Kidney glomerular epithelial cell (primary cell): ENCODE data around the gene ADAM8.
"Not testable (repeated sequence)": the region's sequence is repeated elsewhere in the genome, so short reads cannot be mapped to it uniquely, and the experiment has no call there.

Experiments used
- DNase-seq: peaks from one replicate; lab custom pipeline; 2025; lab: John Stamatoyannopoulos, UW

The ADAM8 gene

DNA sequence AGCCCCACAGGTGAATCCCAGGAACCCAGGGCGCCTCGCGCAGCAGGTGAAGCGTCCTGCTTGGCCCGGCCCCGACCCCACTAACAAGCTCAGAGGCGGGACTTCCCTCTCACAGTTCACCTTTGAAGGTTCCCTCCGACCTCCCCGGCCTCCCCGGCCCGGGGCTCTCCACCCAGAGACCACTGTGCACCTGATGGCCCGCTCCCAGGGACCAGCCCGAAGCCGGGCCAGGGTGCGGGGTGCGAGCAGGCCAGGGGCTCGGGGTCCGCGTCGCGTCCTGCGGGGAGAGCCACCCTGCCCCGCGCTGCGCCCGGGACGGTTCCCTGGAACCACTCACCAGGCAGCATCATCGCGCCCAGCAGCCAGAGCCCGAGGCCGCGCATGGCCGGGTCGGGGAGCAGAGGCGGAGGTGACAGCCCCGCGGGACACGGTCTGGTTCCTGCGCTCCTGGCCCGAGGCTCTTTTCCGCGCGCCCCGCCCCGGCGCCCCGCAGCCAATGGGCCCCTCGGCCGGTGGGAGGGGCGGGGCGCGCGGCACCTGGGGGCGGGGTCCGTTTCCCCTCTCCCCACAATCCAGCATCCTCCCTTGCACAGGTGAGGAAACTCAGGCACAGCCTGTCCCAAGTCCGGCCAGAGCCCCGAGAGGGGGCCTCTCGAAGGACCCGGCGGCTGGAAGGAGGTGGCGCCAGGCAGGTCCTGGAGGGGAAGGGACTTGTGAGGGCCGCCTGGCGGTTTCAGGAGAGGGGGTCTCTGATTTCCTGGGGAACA lies at the start of gene ADAM8:
ADAM8 (minus strand) TSS at position 434 of the 767 bp plus-strand sequence; CDS start at position 383, 51 bp downstream.
- DNase-seq, result no peak

DNA sequence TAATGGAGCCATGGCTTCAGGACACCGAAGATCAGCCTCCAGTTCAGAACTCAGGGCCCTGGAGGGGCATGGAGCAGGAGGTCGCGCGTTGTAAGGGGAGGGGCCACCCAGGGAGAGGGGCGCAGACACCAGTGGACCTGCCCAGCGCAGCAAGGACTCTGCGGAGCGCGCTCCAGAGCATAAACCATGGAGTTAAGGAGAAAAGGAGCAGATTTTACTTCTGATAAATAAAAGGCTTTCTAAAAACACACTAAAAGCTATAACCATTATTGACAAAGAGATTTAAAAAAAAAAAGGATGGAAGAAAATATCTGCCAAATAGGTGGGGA lies 49.5 kb upstream of the ADAM8 start:
- DNase-seq, result no peak

DNA sequence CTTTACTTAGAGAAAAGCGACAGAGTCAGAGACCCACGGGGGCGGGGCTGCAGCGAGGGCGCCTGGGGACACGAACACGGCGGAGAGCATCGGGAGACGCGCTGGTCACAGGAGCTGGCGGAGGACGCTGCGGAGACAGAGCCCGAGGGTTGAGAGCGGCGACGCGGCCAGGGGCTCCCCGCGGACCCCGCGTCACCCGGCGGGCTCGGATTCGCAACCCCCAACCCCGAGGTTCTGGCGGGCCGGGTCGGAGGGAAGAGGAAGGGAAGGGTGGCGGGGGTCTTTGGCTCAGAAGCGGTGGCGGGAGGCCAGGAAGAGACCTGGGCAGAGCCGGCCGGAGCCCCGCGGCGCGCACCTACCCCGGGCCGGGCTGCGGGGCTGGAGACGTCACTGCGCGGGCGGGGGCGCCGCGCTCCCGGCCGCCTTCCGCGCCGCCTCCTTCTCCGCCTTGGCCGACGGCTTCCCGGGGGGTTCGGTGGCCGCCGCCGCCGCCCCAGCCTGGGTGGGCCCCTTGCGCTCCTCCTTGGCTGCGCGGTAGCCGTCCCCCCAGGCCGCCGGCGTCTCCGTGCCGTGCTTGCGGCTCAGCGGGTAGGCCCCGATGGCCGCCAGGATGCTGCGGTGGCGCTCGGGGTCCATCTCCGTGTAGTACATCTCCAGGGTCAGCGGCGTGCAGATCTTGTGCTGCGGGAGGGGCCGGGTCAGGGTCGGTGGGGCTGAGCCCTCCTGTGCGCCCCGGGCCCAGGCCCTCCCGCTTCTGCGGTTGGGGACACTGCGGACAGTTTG lies 49.0 kb upstream of the ADAM8 start:
- no peak for DNase-seq

DNA sequence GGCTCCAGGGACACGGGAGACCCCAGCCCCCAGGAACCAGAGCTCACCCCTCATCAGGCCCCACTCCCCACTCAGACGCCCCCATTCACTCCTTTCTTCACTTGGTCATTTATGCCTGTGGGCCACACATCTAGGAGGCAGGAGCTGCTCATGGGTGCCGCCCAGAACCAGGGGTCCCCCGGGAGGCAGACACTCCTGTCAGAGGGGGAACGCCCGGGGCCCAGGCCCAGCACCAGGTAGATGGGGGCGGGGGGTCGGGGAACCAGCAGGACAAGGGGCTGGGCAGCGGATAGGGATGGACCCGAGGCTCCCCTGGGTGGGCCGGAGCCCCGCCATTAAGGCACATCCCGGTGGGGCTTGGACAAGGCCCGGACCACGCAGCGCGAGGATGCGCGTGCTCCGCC lies 48.2 kb upstream of the ADAM8 start:
- no peak for DNase-seq

DNA sequence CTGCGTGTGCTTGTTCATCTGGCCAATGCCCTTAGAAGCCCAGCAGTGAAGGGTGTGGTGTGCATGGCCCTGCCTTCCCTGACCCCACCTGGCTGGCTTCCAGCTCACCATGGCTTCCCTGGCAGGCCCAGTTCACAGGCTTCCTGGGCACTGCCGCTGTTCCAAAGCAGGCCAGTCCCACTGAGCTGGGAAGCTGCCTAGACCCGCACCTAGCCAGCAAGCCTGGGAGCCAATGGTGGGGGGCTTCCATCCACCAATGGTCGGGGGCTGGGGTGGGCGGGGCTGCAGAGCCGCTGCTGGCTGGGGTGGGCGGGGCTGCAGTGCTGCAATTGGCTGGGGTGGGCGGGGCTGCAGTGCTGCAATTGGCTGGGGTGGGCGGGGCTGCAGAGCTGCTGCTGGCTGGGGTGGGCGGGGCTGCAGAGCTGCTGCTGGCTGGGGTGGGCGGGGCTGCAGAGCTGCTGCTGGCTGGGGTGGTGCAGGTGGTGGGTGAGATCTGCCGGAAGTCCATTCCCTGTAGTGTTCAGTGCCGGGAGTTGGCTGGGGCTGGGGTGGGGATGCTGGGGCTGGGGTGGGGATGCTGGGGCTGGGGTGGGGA lies 47.6 kb upstream of the ADAM8 start:
- peak; percentile 34 for DNase-seq

DNA sequence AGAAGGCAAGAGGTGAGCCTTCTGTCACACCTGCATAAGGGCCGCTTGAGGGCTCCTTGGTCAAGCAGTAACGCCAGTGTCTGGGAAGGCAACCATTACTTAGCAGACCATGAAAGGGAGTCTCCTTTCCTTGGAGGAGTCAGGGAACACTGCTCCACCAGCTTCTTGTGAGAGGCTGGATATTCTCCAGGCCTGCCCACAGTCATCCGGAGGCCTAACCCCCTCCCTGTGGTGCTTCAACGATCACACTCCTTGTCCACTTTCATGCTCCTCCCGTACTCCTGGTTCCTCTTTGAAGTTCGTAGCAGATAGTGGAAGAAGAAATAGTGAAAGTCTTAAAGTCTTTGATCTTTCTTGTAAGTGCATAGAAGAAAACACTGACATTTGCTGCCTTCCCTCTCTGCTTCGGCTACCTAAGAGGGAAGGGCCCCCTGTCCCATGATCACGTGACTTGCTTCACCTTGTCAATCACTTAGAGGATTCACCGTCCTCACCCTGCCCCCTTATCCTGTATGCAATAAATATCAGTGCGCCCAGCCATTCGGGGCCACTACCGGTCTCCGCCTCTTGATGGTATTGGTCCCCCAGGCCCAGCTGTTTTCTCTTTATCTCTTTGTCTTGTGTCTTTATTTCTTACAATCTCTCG lies 45.5 kb upstream of the ADAM8 start:
- DNase-seq, result not testable (repeated sequence)

DNA sequence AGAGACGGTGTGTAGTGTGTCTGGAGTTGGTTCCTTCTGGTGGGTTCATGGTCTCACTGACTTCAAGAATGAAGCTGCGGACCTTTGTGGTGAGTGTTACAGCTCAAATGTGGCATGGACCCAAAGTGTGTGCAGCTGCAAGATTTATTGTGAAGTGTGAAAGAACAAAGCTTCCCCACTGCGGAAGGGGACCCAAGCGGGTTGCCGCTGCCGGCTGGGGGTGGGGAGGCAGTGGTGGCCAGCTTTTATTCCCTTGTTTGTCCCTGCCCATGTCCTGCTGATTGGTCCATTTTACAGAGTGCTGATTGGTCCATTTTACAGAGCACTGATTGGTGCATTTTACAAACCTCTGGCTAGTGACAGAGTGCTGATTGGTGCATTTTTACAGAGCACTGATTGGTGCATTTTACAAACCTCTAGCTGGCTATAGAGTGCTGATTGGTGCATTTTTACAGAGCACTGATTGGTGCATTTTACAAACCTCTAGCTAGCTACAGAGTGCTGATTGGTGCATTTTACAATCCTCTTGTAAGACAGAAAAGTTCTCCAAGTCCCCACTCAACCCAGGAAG lies 44.3 kb upstream of the ADAM8 start:
- not testable (repeated sequence) for DNase-seq

DNA sequence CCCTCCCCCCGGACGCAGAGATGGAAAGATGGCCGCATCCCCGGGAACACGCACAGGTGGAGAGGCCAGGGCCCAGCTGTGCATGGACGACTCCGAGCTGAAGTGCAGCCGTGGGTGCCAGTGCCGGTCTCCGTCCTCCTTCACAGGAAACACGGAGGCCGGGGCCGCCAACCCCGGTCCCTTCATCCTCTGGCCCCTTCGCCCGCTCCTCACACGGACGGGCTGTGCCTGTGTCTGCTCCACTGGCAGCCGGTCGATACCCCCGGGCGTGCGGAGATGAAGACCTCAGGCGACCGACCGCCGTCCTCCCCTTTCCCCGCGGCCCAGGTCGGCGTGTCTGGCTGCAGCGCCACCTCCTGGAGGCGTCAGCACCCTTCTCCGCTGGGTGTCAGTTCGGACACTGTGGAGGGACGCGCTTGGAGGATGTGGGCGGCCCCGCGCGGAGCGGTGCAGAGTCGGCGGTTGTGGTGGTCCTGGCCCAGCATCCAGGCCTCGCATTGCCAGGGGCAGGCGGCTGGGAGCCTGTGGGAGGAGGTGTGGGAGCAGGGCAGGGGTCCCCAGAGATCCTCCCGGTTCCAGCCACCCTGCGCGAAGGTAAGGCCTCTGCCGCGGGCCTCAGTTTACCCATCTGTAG lies 41.9 kb upstream of the ADAM8 start:
- peak; percentile 32 for DNase-seq

DNA sequence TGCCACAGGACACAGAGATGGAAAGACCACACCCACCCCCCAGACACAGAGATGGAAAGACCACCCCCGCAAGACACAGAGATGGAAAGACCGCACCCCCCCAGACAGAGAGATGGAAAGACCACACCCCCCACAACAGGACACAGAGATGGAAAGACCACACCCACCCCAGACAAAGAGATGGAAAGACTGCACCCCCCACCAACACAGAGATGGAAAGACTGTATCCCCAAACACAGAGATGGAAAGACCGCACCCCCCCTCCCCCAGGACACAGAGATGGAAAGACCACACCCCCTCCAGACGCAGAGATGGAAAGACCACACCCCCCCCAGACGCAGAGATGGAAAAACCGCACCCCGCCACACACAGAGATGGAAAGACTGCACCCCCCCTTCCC lies 40.1 kb upstream of the ADAM8 start:
- no peak for DNase-seq

DNA sequence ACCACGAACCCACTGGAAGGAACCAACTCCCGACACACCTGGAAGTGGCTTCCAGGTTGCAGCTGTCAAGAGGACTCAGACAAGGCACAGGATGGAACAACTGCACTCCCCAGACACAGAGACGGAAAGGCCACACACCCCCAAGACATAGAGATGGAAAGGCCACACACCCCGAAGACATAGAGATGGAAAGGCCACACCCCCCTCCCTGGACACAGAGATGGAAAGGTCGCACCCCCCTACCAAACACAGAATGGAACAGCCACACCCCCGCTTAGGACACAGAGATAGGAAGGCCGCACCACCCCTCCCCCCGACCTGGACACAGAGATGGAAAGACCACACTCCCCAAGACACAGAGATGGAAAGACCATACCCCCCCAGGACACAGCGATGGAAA lies 39.6 kb upstream of the ADAM8 start:
- no peak for DNase-seq

DNA sequence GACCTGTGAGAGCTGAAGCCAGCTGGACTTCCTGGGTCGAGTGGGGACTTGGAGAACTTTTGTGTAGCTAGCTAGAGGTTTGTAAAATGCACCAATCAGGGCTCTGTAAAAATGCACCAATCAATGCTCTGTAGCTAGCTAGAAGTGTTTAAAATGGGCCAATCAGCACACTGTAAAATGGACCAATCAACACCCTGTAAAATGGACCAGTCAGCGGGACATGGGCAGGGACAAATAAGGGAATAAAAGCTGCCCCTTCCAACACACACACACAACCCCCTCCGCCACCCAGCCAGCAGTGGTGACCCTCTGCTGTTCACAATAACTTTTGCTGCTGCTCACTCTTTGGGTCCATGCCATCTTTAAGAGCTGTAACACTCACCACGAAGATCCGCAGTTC lies 39.2 kb upstream of the ADAM8 start:
- no peak for DNase-seq

DNA sequence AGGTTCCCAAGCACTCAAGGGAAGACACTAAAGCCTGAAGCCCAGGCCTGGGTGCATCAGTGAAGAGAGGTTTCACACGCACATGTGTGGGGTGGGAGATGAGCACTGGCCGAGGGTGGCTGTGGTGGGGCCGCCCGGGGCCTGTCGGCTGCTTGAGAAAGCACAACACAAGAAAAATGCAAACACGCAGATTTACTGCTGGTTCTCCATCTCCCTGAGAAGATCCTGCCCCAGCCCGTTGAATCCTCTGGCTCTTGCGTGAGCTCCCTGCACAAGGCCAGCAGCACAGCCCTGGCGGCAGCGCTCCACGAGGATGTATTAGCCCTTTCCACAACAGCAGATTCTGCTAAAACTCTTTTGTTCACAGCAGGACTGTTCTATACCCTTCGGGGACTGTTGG lies 38.2 kb upstream of the ADAM8 start:
- no peak for DNase-seq

DNA sequence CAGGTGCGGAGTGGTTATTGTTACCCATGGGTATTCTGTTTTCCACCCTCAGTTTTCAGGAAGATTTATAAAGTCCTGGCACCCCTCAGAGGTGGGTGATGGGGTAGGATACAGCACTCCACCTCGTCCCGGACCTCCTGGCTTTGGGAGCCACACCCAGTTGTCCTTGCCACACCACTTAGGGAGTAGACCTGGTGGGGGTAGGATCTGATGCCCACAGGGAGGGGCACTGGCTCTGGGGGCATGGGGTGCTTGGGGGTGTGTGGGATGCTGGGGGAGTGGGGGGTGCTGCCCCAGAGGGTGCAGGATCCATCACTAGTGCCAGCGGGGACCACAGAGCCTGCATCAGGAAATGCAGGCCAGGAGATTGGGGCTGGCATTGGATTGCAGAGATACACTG lies 36.5 kb upstream of the ADAM8 start:
- DNase-seq, result no peak

DNA sequence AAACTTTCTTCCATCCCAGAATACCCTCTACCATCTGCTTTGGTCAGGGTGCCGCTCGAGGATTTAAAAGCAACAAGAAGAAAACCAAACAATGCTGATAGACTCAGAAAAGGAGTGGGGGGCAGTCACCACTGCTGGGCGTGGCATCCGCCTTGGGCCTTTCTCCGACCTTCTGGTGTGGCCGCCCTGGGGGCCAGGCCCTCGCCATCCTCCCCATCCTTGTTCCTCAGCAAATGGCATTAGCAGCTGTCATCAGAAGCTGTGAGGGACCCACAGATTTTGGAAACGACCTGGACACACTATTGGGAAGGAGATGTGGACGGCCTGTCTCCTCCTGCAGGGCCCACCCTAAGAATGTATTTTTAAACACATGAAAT lies 36.1 kb upstream of the ADAM8 start:
- no peak for DNase-seq

DNA sequence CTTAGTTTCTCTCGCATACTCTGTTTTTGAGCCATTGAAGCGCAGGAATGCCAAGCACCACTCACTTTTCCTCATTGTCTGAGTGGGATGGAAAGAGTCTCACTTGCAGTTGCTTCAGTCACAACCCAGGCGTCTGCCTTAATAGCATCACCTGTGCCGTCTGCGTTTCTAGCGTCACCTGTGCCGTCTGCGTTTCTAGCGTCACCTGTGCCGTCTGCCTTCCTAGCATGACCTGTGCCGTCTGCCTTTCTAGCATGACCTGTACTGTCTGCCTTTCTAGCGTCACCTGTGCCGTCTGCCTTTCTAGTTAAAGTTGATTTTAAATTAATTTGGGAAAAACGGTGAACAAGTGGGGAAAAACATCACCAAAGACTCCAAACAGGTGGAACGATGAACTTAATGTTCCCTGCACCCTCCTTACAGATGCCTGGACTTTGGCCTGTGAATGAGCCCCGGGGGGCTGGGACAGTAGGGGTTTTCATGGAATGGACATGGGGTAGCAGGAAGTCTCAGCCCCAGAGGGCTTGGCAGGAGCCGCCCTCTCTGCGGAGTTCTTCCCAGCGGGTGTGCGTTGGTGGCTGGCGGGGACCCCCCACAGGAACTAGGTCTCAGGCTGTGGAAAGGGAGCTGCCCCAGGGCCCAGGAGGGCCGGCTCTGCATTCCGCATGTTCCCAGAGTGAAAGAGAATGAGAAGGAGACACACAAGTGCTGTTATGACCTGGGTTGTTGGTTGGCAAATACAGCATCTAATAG lies 35.5 kb upstream of the ADAM8 start:
- DNase-seq, result no peak

DNA sequence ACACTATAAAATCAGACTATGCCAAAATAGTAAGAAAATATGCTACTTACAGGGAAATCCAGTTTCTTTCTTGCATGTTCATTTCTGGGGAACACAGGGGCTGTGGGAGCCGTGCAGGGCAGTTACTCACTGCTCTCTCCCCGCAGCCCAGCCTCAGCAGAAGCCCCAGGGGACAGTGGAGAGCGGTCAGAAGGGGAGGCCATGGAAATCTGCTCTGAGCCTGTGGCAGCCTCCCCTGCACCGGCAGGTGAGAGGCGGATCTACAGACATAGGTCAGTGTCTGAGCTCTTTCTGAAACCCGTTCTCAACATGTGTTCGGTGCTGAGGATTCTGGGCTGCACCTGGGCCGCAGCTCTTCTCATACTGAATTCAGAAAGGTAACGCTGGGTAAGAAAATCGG lies 34.9 kb upstream of the ADAM8 start:
- DNase-seq, result no peak

DNA sequence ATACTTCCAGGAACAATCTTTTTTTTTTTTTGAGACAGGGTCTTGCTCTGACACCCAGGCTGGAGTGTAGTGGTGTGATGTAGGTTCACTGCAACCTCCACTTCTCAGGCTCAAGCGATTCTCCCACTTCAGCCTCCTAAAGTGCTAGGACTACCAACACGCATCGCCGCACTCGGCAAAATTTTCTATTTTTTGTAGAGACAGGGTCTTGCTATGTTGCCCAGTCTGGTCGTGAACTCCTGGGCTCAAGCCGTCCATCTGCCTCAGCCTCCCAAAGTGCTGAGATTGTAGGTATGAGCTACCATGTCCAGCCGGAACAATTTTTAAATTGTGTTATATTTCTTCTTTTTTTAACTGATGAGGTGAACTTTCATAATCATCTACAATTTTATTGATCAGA lies 34.1 kb upstream of the ADAM8 start:
- DNase-seq, result no peak

DNA sequence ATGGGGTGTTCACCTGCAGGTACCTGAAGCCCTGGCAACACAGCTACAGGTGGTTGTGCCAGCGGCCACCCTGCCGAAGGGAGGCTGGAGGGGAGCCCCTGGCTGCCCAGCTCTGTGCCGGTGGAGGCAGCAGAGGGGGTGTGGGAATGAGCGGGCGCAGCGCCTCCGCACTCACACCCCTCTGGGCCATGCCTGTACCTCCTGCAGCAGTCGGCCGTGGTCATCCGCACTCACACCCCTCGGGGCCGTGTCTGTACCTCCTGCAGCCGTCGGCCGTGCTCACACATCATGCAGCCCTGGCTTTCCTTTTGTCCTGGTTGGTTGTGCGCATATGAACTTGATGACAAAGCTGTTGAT lies 33.7 kb upstream of the ADAM8 start:
- no peak for DNase-seq

DNA sequence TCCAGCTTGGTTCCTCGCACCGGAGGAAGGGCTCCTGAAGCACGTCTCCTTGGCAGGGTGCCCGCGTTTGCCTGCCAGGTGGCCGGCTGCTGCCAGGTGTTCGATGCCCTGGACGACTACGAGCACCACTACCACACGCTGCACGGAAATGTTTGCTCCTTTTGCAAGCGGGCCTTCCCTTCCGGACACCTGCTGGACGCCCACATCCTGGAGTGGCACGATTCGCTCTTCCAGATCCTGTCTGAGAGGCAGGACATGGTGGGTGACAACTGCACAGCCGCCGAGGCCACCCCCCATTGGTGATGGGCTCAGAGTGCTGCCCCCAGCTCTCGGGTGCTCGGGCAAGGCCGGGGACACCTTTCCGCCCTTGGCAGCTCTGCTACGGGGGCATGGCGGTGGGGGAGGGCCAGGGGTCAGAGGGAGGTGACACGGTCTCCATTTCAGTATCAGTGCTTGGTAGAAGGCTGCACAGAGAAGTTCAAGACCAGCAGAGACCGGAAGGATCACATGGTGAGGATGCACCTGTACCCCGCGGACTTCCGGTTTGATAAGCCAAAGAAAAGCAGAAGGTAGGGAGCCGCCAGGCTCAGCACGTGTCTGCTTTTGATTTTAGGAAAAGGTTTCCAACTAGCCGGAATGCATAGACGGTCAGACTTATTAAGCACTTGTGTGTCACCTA lies 33.2 kb upstream of the ADAM8 start:
- no peak for DNase-seq

DNA sequence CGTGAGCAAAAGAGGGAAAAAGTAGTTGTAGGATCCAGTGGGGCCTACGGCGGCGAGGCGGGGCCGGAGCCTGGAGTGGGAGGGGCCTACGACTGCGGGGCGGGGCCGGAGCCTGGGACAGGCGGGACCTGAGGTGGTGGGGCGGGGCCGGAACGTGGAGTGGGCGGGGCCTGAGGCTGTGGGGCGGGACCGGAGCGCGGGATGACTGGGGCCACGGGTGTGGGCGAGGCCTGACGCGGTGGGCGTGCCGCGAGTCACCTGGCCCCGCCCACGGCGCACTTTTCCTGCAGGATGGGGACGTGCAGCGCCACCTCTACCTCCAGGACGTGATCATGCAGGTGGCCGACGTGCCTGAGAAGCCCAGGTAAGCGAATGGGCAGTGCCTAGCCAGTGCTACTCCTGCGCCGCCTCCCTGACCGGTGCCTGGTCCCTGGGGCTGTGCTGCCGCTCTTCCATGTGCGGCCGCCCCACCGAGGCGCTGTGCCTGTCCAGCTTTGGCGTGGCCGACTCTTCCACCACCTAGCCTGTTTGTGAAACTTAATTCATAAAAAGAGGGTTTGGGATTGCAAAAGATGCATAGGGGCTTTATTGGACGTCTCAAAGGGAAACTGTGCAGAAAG lies 32.5 kb upstream of the ADAM8 start:
- peak; percentile 65 for DNase-seq
